ENCODE data around the gene NPAS3.

Gene NPAS3

GRCh38 chr14:33510063-33510481 is 571.4 kb downstream of the NPAS3 start:
- no peak overlapping the region for H3K4me3 ChIP-seq (ENCODE audit: severe bottlenecking)
- H3K9me3 ChIP-seq (ENCODE audit: severe bottlenecking), result no peaks in the 10 kb centered on the region
- no peaks in the 10 kb centered on the region for H3K36me3 ChIP-seq (ENCODE audit: low read depth)
- H3K27ac ChIP-seq (ENCODE audit: poor library complexity, severe bottlenecking), result no peak overlapping the region
- TF ChIP-seq CTCF (IDR thresholded peaks at IDR 0.05; ENCODE audit: poor library complexity, severe bottlenecking), result no peak
- no peaks in the 10 kb centered on the region for H3K27me3 ChIP-seq (ENCODE audit: insufficient read depth, poor library complexity, severe bottlenecking)
- no peak for DNase-seq (ENCODE audit: low spot score)
- peaks cover 27% of the 10 kb centered on the region for H3K4me1 ChIP-seq (ENCODE audit: insufficient read depth, poor library complexity, severe bottlenecking)
- ATAC-seq (ENCODE audit: low read depth), result peak; percentile 68; the same call in 2 of the 3 replicates

- no peaks in the 10 kb centered on the region for H3K27me3 ChIP-seq (ENCODE audit: insufficient read depth, poor library complexity, severe bottlenecking)
- H3K4me3 ChIP-seq (ENCODE audit: severe bottlenecking), result no peak overlapping the region
- DNase-seq (ENCODE audit: low spot score) (no peak), ATAC-seq (ENCODE audit: low read depth) (no peak)
- no peaks in the 10 kb centered on the region for H3K36me3 ChIP-seq (ENCODE audit: low read depth)
- no peak for TF ChIP-seq CTCF (IDR thresholded peaks at IDR 0.05; ENCODE audit: poor library complexity, severe bottlenecking)
- H3K27ac ChIP-seq (ENCODE audit: poor library complexity, severe bottlenecking), result no peak overlapping the region
- no peaks in the 10 kb centered on the region for H3K9me3 ChIP-seq (ENCODE audit: severe bottlenecking)
- H3K4me1 ChIP-seq (ENCODE audit: insufficient read depth, poor library complexity, severe bottlenecking), result peaks cover 27% of the 10 kb centered on the region
Observed at GRCh38 chr14:33510991-33511390, 572.3 kb downstream of the NPAS3 start.

- Histone ChIP-seq H3K27me3 (ENCODE audit: insufficient read depth, poor library complexity, severe bottlenecking) (no peaks in the 10 kb centered on the region), H3K36me3 (ENCODE audit: low read depth) (no peaks in the 10 kb centered on the region), H3K27ac (ENCODE audit: poor library complexity, severe bottlenecking) (no peak overlapping the region), H3K4me3 (ENCODE audit: severe bottlenecking) (no peak overlapping the region), H3K4me1 (ENCODE audit: insufficient read depth, poor library complexity, severe bottlenecking) (peaks cover 27% of the 10 kb centered on the region), H3K9me3 (ENCODE audit: severe bottlenecking) (no peaks in the 10 kb centered on the region)
- TF ChIP-seq CTCF (IDR thresholded peaks at IDR 0.05; ENCODE audit: poor library complexity, severe bottlenecking), result peak; percentile 28
- DNase-seq (ENCODE audit: low spot score) (no peak), ATAC-seq (ENCODE audit: low read depth) (peak; percentile 41; the same call in 2 of the 3 replicates)
Observed at GRCh38 chr14:33511851-33512640, 573.4 kb downstream of the NPAS3 start.

- H3K4me1 ChIP-seq (ENCODE audit: insufficient read depth, poor library complexity, severe bottlenecking), result peaks cover 19% of the 10 kb centered on the region
- TF ChIP-seq CTCF (IDR thresholded peaks at IDR 0.05; ENCODE audit: poor library complexity, severe bottlenecking), result no peak
- H3K36me3 ChIP-seq (ENCODE audit: low read depth), result no peaks in the 10 kb centered on the region
- H3K9me3 ChIP-seq (ENCODE audit: severe bottlenecking), result no peaks in the 10 kb centered on the region
- no peak overlapping the region for H3K27ac ChIP-seq (ENCODE audit: poor library complexity, severe bottlenecking)
- H3K4me3 ChIP-seq (ENCODE audit: severe bottlenecking), result no peak overlapping the region
- H3K27me3 ChIP-seq (ENCODE audit: insufficient read depth, poor library complexity, severe bottlenecking), result no peaks in the 10 kb centered on the region
- no peak for ATAC-seq (ENCODE audit: low read depth)
- DNase-seq (ENCODE audit: low spot score), result no peak
Observed at GRCh38 chr14:33515441-33515840, 576.8 kb downstream of the NPAS3 start.

GRCh38 chr14:33515899-33516298 is 577.2 kb downstream of the NPAS3 start:
- DNase-seq (ENCODE audit: low spot score), result no peak
- no peaks in the 10 kb centered on the region for H3K36me3 ChIP-seq (ENCODE audit: low read depth)
- ATAC-seq (ENCODE audit: low read depth), result no peak
- no peaks in the 10 kb centered on the region for H3K9me3 ChIP-seq (ENCODE audit: severe bottlenecking)
- TF ChIP-seq CTCF (IDR thresholded peaks at IDR 0.05; ENCODE audit: poor library complexity, severe bottlenecking), result no peak
- H3K4me1 ChIP-seq (ENCODE audit: insufficient read depth, poor library complexity, severe bottlenecking), result peaks cover 15% of the 10 kb centered on the region
- H3K4me3 ChIP-seq (ENCODE audit: severe bottlenecking), result no peak overlapping the region
- H3K27ac ChIP-seq (ENCODE audit: poor library complexity, severe bottlenecking), result no peak overlapping the region
- no peaks in the 10 kb centered on the region for H3K27me3 ChIP-seq (ENCODE audit: insufficient read depth, poor library complexity, severe bottlenecking)
